ENCODE data around the gene ENDOD1.
A peak's percentile ranks its signal among the peaks of the same experiment; 100 is the strongest.

Gene ENDOD1

DNA sequence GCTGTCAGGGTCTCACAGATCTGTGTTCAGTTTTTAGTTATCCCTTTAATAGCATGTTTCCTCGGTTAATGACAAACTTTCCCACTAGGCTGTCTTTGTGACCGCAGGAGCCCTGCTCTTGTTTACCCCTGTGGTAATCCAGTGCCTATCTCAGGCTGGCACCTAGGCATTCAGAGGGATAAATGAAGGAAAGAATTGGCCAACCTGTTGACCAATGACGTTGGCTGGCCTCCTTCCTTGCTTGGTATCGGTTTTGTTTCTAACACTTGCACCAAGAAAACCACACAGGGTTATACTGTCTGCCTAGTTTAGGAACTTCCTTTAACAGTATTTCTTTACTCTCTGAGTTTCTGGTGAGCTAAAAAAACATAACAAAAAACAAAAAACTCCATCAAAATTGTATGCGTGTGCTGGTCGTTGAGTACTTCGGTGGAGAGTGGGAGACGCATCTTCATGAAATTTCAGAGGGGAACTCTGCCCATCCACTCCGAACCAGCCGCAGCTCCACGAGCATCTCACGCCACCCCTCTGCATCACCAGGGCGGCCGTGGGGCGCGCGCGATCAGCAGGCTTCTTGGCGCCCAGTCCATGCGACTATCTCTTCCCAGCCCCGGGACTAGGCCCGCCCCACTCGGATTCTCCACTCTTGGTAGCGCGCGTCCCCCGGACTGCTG is 563 bp upstream of the ENDOD1 start:
- no peak for DNase-seq (ENCODE audit: low read depth)
- in situ Hi-C loops (cut with HindIII; ENCODE audit: low sequenced_read_pairs) = no loop called here
- TF ChIP-seq, protein P1, sequence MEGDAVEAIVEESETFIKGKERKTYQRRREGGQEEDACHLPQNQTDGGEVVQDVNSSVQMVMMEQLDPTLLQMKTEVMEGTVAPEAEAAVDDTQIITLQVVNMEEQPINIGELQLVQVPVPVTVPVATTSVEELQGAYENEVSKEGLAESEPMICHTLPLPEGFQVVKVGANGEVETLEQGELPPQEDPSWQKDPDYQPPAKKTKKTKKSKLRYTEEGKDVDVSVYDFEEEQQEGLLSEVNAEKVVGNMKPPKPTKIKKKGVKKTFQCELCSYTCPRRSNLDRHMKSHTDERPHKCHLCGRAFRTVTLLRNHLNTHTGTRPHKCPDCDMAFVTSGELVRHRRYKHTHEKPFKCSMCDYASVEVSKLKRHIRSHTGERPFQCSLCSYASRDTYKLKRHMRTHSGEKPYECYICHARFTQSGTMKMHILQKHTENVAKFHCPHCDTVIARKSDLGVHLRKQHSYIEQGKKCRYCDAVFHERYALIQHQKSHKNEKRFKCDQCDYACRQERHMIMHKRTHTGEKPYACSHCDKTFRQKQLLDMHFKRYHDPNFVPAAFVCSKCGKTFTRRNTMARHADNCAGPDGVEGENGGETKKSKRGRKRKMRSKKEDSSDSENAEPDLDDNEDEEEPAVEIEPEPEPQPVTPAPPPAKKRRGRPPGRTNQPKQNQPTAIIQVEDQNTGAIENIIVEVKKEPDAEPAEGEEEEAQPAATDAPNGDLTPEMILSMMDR (IDR thresholded peaks at IDR 0.05; ENCODE audit: low read depth, low read length, missing control alignments) = no peak
- H3K4me3 ChIP-seq (ENCODE audit: low read depth, low read length) = peak overlapping the region; percentile 85

DNA sequence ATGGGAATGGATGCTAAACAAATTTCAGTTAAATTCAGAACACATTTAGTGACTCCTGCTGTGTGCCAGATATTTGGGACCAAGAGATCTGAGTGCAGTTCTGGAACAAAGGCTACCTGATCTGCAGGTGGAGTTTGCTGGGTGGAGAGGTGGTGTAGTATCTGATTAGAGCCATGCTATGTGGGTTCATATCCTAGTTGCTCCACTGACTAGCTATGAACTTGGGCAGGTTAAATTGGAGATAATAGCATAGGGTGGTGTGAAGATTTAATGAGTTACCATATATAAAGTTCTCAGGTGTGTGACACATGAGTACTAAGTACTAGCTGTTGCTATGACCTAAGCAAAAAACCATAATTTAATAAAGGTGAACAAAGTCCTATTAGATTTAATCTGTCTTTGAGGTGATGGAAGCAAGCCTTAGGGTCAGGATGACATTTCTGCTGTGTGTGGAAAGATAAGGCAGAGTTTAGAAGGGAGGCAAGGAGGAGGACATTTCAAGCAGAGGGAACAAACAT is 2.1 kb downstream of the ENDOD1 start:
- no peak for DNase-seq (ENCODE audit: low read depth)
- in situ Hi-C loops (cut with HindIII; ENCODE audit: low sequenced_read_pairs) = no loop called here
- TF ChIP-seq, protein P1 (IDR thresholded peaks at IDR 0.05; ENCODE audit: low read depth, low read length, missing control alignments) = no peak
- H3K4me3 ChIP-seq (ENCODE audit: low read depth, low read length) = no peak overlapping the region

GRCh38 chr11:95092549-95093324 is 3.1 kb downstream of the ENDOD1 start:
- TF ChIP-seq, protein P1 (IDR thresholded peaks at IDR 0.05; ENCODE audit: low read depth, low read length, missing control alignments) = peak; percentile 59
- in situ Hi-C loops (cut with HindIII; ENCODE audit: low sequenced_read_pairs) = no loop called here
- H3K4me3 ChIP-seq (ENCODE audit: low read depth, low read length) = no peak overlapping the region
- DNase-seq (ENCODE audit: low read depth) = no peak

DNA sequence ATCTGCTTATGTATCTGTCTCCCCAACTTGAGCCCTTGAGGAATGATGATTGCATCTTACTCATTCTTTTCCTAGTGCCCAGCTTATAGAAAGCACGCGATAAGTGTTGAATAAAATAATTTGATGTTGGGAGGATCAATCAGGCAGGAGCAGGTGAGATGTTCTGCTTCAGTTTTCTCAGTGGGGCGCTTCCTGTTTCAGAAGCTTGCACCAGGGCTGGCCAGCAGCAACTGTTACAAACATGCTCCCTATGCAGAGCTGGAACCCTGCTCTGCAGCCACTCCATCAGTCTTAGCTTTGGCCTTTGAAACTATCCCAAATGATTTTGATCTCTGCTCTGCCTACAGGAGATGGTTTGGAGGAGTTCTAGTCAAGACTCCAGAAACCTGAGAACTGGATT is 3.9 kb downstream of the ENDOD1 start:
- in situ Hi-C loops (cut with HindIII; ENCODE audit: low sequenced_read_pairs) = no loop called here
- TF ChIP-seq, protein P1 (IDR thresholded peaks at IDR 0.05; ENCODE audit: low read depth, low read length, missing control alignments) = no peak
- H3K4me3 ChIP-seq (ENCODE audit: low read depth, low read length) = no peak overlapping the region
- DNase-seq (ENCODE audit: low read depth) = no peak

DNA sequence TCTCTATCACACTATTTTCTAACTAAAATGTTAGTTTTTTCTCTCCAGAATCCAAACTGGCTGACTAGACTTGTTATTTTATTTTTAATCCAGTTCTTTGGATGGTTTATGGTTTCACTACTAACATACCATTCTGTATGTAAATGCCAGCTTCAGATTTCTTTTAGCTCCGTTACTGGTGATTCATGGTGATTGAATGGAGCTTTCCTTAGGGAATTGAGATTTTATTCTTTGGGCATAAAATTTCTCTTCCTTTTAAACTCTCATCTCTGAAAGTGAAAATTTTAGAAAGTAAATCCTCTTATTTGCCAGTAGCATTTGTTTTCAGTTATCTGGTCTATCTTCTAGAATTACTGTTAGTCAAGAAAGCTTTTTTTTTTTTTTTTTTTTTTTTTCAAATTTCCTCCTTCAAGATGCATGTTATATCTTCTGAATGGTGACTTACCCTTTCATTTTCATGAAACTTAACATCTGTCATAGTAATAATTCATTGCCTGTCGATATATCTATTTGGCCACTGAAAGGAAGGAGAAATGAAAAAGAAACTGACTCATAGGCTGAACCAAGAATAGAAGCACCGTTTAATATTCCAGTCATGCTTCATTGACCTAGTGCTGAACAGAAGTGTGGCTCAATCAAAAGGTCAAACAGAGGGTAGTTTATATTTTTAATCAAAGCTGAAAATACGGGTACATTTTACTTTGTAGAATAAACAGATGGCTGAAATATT is 6.4 kb downstream of the ENDOD1 start:
- H3K4me3 ChIP-seq (ENCODE audit: low read depth, low read length) = no peak overlapping the region
- in situ Hi-C loops (cut with HindIII; ENCODE audit: low sequenced_read_pairs) = no loop called here
- peak; percentile 46 for DNase-seq (ENCODE audit: low read depth)
- TF ChIP-seq, protein P1 (IDR thresholded peaks at IDR 0.05; ENCODE audit: low read depth, low read length, missing control alignments) = no peak

- TF ChIP-seq, protein P1 (IDR thresholded peaks at IDR 0.05; ENCODE audit: low read depth, low read length, missing control alignments) = no peak
- in situ Hi-C loops (cut with HindIII; ENCODE audit: low sequenced_read_pairs) = no loop called here
- no peak for DNase-seq (ENCODE audit: low read depth)
- H3K4me3 ChIP-seq (ENCODE audit: low read depth, low read length) = no peak overlapping the region
Observed at GRCh38 chr11:95097209-95097608, 7.6 kb downstream of the ENDOD1 start.

All from astrocyte of the cerebellum (primary cell).